Esophagus squamous epithelium (tissue), 5 donors: Measurements from ENCODE around the gene NEB. TPM values are rescaled to one million over a fixed set of nuclear protein-coding genes. Genes with fewer than 3 reads are reported as not detected.

Experiments
- DNase-seq: peaks from one replicate; lab custom pipeline; 2025; lab: John Stamatoyannopoulos, UW
- H3K27ac ChIP-seq, 4 donors: fragments of 200-600 bp; sonication (generic); one replicate each; pipeline ENCODE4 v1.5.1; 2016 to 2019; ENCODE audit warnings: mild to moderate bottlenecking in 1 of 4
- H3K27me3 ChIP-seq, 4 donors: fragments of 200-600 bp; sonication (generic); 1 replicate in 3 of 4; 2 replicates in 1 of 4; pipeline versions ENCODE4 v1.5.1 to v1.6.0; 2017 to 2021; ENCODE audit warnings: antibody characterized with exemption in 1 of 4
- H3K36me3 ChIP-seq, 3 donors: fragments of 200-600 bp; sonication (generic); one replicate each; pipeline ENCODE4 v1.5.1; 2016 to 2019
- H3K4me1 ChIP-seq, 3 donors: fragments of 200-600 bp; sonication (generic); one replicate each; pipeline ENCODE4 v1.5.1; 2017 to 2019
- H3K4me3 ChIP-seq, 4 donors: fragments of 200-600 bp; sonication (generic); 1 replicate in 3 of 4; 2 replicates in 1 of 4; pipeline ENCODE4 v1.5.1; 2016 to 2019; ENCODE audit warnings: mild to moderate bottlenecking in 2 of 4, moderate library complexity in 1 of 4
- H3K9me3 ChIP-seq, 3 donors: fragments of 200-600 bp; sonication (generic); one replicate each; pipeline ENCODE4 v1.5.1; 2016 to 2019
- POLR2A ChIP-seq, 4 donors: fragments of 450-650 bp; IDR thresholded peaks; one replicate each; pipeline ENCODE4 v1.6.1; 2017; ENCODE audit warnings: antibody characterized with exemption in 4 of 4, mild to moderate bottlenecking in 4 of 4, moderate library complexity in 3 of 4
- WGBS, 2 donors: methylation state at CpG; one replicate each; pipeline ENCODE4 v1.1.5; 2018; 5-methylcytosine and 5-hydroxymethylcytosine counted together
- intact Hi-C: fragments of 100-400 bp; cut with DNase I; formaldehyde crosslinking; loops from one replicate; pipeline ENCODE4 v1.15.0; 2022
- total RNA-seq, 4 donors: library from RNA; depleted of rRNA; stranded (reverse); fragments of >200 nt; gene quantifications; one replicate each; pipeline ENCODE4 v1.1.0, GENCODE V29; 2016
- TF ChIP-seq, protein P1 (sequence below), 6 experiments: fragments of 450-650 bp in 4 of 6; fragments of 200-600 bp in 2 of 6; sonication (generic) in 2 of 6; IDR thresholded peaks; one replicate each; pipeline ENCODE4 v1.5.1; 2016 to 2019; ENCODE audit warnings: antibody characterized with exemption in 6 of 6, mild to moderate bottlenecking in 4 of 6, moderate library complexity in 4 of 6
- donor health status: DM: yes; HTN: yes; CAD: no.

NEB gene
- total RNA-seq, 4 donors from 2014 or later, result 0.23 to 1.1 (median 0.61) TPM

DNA sequence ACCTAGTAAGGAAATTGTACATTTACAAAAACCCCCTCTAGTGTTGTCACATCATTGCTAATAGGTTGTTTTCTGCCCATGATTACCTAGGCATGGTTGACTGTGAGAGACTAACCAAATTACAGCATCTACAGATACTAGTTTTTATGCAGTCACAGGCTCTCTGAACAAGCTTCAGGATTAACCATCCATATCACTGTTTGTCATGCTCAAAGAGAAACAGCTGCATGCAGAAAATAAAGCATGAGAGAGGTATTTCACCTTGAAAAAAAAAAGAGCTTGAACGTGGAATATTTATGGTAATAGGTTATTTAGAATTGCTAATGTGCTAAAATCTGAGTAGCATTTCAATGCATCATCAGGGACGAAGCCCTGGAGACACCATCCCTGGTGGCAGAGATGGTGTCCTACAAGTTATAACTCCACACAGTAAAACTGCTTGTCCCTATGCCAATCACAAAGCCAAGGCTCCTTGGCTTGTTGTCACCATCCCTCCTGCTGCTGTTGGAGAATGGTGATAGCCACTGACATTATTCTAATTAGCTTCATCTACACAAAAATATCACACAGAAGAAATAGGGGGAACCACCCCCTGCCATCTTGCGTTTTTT, 5.4 kb downstream of the NEB start:
- WGBS, 2 donors, result 75 to 77% methylated on average over 3 of the region's 3 CpGs
- H3K27ac ChIP-seq, result no peak overlapping the region
- no peak overlapping the region for H3K4me3 ChIP-seq
- no peaks in the 10 kb centered on the region for H3K36me3 ChIP-seq
- H3K4me1 ChIP-seq, result no peaks in the 10 kb centered on the region
- no peaks in the 10 kb centered on the region for H3K9me3 ChIP-seq
- TF ChIP-seq, protein P1, sequence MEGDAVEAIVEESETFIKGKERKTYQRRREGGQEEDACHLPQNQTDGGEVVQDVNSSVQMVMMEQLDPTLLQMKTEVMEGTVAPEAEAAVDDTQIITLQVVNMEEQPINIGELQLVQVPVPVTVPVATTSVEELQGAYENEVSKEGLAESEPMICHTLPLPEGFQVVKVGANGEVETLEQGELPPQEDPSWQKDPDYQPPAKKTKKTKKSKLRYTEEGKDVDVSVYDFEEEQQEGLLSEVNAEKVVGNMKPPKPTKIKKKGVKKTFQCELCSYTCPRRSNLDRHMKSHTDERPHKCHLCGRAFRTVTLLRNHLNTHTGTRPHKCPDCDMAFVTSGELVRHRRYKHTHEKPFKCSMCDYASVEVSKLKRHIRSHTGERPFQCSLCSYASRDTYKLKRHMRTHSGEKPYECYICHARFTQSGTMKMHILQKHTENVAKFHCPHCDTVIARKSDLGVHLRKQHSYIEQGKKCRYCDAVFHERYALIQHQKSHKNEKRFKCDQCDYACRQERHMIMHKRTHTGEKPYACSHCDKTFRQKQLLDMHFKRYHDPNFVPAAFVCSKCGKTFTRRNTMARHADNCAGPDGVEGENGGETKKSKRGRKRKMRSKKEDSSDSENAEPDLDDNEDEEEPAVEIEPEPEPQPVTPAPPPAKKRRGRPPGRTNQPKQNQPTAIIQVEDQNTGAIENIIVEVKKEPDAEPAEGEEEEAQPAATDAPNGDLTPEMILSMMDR (IDR thresholded peaks at IDR 0.05), result no peak
- no peak for TF ChIP-seq POLR2A (IDR thresholded peaks at IDR 0.05)
- intact Hi-C loops, result no loop called here
- DNase-seq, result no peak
- H3K27me3 ChIP-seq, result no peaks in the 10 kb centered on the region

DNA sequence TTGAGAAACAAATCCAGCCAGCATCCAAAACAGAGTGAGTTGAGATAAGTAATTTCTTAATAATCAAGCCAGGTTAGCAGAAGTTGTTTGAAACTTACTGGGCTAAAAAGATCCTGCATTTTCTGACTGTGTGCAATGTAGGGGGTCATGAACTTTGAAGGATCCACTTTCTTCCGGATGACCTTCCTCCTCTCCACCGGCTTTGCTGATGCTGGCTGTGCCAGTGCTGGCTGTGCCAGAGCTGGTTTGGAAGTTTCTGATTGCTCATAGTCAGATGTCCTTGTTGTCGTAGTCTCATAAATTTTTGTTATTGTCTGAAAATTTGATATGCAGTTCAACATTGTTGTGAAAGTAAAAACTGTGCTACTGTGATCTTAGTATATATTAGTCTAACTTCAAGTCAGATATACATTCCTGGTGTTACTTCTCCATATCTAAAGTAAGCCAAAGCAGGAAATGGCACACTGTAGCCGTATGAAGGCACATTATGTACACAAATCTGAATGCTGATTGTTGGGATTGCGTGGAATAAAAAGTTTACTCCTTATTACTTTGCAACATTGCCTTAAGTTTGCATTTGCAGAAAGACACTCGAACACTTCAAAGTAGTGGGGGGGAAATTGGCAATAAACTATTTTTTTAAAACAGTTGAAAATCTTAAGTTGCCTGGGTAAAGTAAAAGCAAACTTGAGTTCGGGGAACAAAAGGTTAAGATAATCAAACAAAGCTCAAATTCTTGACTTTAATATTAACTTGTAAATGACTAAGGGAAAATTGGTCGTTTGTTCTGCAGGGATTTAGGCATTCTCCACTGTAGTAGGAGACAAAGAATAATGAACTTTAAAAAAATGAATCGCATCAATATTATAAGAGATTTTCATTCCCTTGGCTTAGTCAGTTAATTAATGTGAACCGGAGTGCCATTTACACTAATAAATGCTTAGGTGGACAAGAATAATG, 6.4 kb downstream of the NEB start:
- H3K36me3 ChIP-seq, result no peaks in the 10 kb centered on the region
- no peak overlapping the region for H3K4me3 ChIP-seq
- WGBS, 2 donors, result 70 to 71% methylated on average over 10 of the region's 10 CpGs
- H3K27me3 ChIP-seq, result no peaks in the 10 kb centered on the region
- DNase-seq, result no peak
- TF ChIP-seq POLR2A (IDR thresholded peaks at IDR 0.05), result no peak
- TF ChIP-seq, protein P1 (IDR thresholded peaks at IDR 0.05), result no peak
- H3K4me1 ChIP-seq, result no peaks in the 10 kb centered on the region
- intact Hi-C loops, result no loop called here
- no peaks in the 10 kb centered on the region for H3K9me3 ChIP-seq
- H3K27ac ChIP-seq, result no peak overlapping the region

DNA sequence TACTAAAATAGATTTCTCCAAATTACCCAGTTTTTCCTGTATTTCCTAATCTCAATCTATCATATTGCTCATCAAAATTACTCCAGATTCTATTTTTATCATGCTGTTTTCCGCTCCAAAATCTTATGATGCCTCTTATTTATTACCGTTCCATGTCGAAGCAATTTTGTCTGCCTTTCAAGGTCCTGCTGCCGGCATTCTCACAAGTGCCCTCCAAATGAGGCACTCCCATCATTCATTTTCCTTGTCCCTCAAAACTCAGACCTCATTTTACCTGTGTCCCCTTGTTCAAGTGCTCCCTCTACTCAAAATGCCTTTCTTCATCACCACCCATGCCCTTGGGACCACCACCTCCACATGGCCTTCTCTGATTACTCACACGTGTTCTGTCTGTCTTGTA, 13.1 kb downstream of the NEB start:
- Histone ChIP-seq H3K4me1 (no peaks in the 10 kb centered on the region), H3K27me3 (no peaks in the 10 kb centered on the region), H3K9me3 (no peaks in the 10 kb centered on the region), H3K36me3 (no peaks in the 10 kb centered on the region), H3K27ac (no peak overlapping the region), H3K4me3 (no peak overlapping the region)
- WGBS, 2 donors, result 90 to 95% methylated on average over 5 of the region's 5 CpGs
- intact Hi-C loops, result no loop called here
- no peak for DNase-seq
- no peak for TF ChIP-seq POLR2A (IDR thresholded peaks at IDR 0.05)
- TF ChIP-seq, protein P1 (IDR thresholded peaks at IDR 0.05), result no peak

- Histone ChIP-seq H3K27ac (no peak overlapping the region), H3K27me3 (no peaks in the 10 kb centered on the region), H3K9me3 (no peaks in the 10 kb centered on the region), H3K36me3 (no peaks in the 10 kb centered on the region), H3K4me1 (no peaks in the 10 kb centered on the region), H3K4me3 (no peak overlapping the region)
- DNase-seq, result no peak
- WGBS, 2 donors, result 35 to 38% methylated on average over 1 of the region's 1 CpG
- intact Hi-C loops, result no loop called here
- TF ChIP-seq, protein P1 (IDR thresholded peaks at IDR 0.05), result no peak
- TF ChIP-seq POLR2A (IDR thresholded peaks at IDR 0.05), result no peak
Measured at GRCh38 chr2:151720521-151720920, 13.8 kb downstream of the NEB start.

DNA sequence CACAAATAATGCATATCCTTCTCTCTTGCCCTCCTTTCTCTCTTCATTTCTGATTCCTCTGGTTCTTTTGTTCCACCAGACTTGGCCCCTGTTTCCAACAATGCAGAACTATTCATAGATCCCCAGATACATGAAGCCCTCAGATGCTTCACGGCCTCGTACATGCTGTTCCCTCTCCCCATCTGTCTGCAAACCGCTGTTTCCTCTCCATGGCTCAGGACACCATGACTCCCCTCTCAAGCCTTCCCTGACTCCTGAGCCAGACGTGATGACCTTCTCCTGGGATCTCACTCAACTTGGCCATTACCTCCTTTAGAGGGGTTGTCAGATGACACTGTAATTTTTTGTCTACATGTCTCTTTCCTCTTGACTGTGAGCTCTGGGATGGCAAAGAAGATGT, 15.5 kb downstream of the NEB start:
- 93% methylated on average over 4 of the region's 4 CpGs for WGBS, 2 donors

More for the DNA sequence above, 15.5 kb downstream of the NEB start:
- Histone ChIP-seq H3K4me1 (no peaks in the 10 kb centered on the region), H3K27me3 (no peaks in the 10 kb centered on the region), H3K27ac (no peak overlapping the region), H3K9me3 (no peaks in the 10 kb centered on the region), H3K4me3 (no peak overlapping the region), H3K36me3 (no peaks in the 10 kb centered on the region)
- intact Hi-C loops, result no loop called here
- TF ChIP-seq, protein P1 (IDR thresholded peaks at IDR 0.05), result no peak
- TF ChIP-seq POLR2A (IDR thresholded peaks at IDR 0.05), result no peak
- DNase-seq, result no peak
